ENCODE measurements around the gene POLN.

The POLN gene

DNA sequence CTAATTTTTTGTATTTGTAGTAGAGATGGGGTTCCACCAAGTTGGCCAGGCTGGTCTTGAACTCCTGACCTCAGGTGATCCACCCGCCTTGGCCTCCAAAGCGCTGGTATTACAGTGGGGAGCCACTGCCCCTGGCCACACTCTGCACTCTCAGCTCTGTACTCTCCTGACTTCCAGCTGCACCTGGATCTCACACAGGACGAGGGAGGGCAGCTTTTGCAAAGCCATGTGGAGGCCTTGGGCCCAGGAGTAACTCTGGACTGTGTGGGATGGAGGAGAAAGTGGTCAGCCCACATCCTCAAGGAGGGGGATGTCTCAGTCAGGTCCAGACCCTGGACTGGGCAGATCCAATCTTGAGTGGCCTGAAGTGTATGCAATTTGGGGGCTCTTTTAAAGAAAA lies 159.8 kb downstream of the POLN start:
- DNase-seq: no peak
- no peak for ATAC-seq

GRCh38 chr4:2081540-2081939 lies 160.4 kb downstream of the POLN start:
- ATAC-seq: no peak
- no peak for DNase-seq

DNA sequence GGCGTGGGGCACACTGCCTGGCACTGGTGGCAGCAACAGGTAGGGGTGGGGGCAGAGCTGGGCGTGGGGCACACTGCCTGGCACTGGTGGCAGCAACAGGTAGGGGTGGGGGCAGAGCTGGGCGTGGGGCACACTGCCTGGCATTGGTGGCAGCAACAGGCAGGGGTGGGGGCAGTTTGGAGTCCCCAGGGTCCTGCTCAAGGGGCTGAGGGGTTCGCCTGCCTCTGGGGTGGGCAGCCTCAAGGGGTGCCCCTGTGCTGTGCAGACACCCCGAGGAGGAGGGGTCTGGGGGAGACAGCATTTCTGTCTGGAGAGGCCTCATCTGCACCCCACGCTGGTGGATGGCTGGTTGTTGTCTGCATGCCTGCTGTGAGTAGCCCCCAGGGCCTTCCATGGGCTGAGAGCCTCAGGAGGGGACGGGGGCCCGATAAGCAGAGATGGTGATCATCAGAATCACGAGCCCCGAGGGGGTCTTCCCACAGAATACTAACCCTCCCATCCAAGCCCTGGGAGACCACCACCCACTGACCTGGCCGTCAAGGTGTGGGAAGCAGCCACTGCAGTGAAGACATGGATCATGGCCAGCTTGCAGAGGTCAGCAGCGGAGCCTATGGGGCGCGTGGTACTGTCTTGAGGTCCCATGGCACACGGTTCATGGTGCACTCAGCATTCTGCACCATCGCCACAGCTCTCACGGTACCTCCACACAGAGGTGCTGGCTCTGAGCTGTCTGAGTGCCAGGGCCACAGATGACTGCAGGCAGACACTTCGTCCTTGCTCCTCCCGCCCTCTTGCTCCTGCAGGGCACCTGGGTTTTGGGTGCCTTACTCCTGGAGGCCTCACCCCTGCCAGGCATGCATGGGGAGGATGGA lies 161.3 kb downstream of the POLN start:
- peak; percentile 26 for ATAC-seq

DNA sequence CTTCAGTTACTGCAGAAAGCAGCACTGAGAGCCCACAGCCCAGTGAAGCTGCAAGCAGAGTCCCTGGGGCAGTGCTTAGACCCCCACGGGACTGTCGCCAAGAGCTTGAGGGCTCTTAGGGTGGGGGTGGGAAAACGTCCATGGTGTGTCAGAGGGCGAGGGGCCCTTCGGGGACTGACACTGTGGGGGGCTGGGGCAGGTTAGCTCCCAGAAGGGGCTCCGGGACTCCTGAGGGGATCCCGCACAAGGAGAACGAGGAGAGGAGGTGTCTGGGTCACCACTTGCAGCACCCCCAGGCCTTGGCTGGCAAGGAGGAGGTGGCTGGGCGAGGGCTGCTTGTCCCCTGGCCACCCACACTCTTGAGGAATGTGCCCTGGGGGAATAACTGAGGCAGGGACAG lies 162.0 kb downstream of the POLN start:
- ATAC-seq: no peak
- no peak for DNase-seq

More for the DNA sequence above, 161.3 kb downstream of the POLN start:
- DNase-seq: no peak

DNA sequence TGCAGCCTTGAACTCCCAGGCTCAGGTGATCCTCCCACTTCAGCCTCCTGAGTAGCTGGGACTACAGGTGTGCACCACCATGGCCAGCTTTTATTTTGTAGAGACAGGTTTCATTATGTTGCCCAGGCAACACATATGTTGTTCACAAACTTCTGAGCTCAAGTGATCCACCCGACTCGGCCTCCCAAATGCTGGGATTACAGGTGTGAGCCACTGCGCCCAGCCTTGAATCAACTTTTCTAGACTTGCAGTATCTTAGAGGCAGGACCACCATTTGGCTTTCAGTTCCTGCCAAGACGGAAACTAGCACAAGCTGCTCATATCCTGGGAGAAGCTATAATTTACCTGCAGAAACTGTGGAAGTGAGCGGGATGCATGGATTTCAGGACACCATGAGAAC lies 162.9 kb downstream of the POLN start:
- no peak for ATAC-seq
- DNase-seq: no peak

DNA sequence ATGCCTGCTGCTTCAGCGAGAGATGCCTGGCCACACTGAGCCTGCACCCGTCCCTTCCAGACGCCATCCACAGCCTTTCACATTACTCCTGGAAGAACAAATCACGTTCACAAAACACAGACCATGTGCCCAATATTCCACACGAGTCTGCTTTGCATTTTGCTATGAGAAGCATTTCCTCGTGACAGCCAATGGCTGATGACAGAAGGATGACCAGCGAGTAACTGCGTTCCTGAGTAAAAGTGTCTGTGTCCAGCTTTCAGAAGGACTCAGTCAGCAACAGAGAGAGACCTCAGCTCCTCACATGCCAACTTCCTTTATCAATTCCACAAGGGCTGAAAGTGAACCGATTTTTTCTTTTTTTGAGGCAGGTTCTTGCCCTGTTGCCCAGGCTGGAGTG lies 163.3 kb downstream of the POLN start:
- ATAC-seq: no peak
- DNase-seq: no peak

DNA sequence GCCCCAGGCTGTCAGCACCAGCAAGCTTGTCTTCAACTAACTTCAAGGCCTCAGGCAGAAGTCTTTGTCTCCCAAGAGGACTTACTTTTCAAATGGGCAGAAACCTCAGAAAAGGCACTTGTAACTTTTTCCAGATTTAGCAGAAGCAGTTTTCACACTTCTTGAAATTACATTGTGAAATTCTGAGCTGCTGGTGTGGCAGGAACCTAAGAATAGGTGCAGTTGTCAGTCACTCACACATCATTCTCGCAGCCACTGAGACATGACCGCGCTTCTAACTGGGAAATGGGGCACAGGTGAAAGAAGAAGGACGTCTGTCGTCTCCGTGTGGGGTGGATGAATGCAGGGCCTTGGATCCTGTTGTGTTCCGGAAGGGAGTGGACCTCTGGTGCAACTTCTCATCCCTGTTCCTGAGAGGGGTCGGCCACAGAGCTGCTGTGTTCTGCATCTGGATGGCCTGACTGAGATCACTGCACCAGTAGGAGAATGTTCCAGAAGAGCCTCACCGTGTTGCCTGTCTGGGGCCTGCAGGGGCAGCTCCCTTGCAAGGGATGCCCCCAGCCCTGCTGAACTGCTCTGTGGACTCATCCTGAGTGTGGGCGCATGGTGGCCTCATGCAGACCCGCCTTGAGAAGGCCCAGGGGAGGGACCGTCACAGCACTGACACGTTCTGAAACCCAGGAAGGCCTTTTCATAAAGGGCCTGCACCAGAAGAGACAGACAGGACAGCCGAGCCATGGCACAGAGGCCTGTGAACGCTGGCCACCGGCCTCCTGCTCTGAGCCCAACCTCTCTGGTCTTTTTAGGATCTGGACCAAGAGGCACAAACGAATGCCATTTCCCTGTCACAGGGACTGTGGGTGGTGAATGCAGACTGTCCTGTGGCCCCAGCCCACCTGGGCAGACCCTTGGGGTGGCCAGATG lies 164.1 kb downstream of the POLN start:
- no peak for ATAC-seq
- no peak for DNase-seq

GRCh38 chr4:2076908-2077536 lies 164.9 kb downstream of the POLN start:
- ATAC-seq (no peak), DNase-seq (no peak)

DNA sequence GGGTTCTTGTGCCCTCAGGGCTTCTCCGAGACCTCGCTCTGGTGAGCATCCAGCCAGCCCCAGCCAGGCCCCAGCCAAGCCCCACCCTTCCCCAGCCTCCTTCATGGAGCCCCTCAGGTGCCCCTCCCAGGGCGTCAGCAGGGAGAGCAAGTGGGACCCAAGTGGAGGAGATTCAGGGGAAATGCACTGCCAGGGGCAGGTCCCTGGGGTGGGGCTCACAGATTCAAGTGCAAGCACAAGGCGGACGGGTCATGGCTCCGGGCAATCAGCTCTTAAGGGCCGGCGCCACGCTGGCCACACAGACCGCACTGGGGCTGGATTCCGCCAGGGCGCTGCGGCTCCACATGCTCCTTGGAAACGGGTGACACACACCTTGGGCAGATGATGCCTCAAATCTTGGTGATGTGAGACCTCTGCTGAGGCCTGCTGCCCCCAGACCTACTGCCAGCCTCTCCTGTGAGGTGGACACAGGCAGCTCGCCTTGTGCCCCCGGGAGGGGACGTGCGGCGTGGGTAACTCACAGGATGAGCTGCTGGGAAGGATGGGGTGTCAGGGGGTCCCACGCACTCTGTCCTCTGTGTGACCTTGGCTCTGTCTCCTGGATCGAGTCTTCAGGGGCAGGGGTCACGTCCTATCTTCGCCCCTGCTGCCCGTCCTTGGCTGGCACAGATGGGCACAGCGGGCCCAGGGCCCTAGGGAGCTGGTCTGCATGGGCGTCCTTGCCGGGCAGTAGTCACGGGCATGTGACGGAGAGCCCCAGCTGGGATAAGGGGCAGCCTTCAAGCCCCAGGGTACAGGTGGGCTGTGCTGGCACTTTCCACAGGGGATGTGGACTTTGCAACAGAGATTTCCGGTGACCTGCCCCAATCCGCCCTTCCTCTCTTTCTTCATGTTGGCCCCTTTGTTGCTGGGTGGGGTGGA lies 165.7 kb downstream of the POLN start:
- DNase-seq: no peak
- ATAC-seq: no peak

DNA sequence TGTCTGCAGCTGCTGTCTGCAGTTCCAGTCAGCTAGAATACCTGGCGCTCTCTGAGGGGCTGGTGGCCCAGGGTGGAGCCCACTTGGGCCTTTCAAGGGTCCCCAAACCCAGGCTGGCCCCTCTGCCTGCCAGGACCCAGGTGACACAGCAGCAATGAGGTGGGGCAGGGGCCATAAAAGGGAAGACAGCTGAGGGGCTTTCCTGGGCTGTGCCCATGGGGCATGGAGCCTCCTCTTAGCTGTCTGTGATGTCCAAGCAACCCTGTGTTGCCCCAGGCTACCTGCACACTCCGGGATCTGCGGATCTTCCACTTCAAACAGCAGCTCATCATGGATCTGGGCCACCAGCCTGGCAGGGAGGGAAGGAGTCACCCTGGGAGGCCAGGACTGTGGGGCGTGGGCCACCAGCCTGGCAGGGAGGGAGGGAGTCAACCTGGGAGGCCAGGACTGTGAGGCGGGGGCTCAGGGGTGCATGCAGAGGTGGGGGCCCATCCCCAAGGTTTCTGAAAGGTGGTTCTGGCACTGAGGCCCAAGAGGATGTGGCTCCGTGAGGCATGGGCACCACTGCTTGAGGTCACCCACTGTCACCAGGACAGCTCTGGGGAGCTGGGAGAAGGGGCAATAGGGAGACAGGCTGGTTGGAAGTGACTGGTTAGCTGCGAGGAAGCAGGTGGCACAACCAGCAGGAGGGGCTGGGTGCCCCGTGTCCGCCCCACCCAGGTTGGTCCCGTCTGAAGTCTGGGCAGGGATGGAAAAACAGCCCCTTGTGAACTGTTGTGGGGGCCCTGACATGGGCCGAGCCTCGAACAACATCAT lies 166.5 kb downstream of the POLN start:
- ATAC-seq (no peak), DNase-seq (no peak)

DNA sequence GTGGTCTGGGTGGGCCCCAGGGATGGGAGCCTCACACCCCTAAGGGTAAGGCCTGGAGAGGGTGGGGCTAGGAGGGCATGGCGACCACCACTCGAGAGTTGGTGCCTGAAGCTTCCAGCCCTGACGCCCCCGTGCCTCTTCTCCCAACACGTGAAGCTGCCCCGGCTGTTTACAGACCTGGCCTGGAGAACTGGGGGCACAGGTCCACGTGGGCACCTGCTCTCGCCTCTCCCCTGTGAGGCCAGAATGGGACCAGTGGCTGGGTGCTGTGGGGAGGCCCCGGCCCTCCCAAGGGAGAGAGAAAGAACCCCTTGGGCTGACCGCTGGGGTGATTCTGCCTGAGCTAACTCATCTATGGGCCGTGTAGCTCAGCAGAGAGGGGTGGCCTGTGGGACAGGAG lies 167.3 kb downstream of the POLN start:
- DNase-seq: no peak
- no peak for ATAC-seq

- ATAC-seq (no peak), DNase-seq (no peak)
Measured at GRCh38 chr4:2073808-2074481, 168.0 kb downstream of the POLN start.

DNA sequence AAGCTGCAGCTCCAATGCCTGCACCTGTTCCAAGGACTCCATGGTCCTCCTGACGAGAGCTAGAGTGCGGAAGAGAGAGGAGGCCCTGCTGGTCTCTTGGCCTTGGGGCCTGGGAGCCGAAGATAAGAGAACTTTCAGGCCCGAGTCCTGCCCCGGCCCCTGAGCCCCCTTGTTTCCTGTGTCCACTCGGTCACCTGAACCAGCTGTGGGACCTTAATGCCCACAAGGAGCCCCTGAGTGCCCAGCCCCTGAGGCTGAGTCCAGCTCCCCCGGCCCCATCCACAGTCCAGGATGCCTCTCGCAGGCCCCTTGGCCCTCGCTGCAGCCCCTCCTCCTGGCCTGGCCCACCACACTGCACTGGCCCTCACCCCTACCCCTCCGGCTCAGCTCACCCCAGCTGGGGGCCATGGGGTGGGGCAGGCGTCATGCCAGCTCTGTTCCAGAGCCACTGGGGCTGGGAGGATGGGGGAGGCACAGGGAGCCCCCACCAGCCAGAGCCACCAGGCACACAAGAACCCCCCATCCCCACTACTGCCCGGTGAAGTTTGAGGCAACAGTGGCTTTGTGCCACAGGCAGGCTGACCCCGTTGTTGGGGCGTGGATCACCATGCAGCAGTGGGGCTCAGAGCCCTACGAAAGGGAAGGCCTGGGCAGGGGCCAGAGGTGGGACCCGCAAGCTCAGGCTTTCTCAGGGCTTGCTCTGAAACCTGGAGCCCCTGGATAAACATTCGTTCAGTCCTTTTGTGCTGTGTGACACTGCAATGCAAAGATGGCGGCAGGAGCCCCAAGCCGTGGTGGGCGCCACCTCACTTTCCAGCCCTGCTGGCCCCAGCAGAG lies 168.7 kb downstream of the POLN start:
- ATAC-seq (no peak), DNase-seq (no peak)

GRCh38 chr4:2071912-2072867 lies 169.7 kb downstream of the POLN start:
- DNase-seq (no peak), ATAC-seq (no peak)

DNA sequence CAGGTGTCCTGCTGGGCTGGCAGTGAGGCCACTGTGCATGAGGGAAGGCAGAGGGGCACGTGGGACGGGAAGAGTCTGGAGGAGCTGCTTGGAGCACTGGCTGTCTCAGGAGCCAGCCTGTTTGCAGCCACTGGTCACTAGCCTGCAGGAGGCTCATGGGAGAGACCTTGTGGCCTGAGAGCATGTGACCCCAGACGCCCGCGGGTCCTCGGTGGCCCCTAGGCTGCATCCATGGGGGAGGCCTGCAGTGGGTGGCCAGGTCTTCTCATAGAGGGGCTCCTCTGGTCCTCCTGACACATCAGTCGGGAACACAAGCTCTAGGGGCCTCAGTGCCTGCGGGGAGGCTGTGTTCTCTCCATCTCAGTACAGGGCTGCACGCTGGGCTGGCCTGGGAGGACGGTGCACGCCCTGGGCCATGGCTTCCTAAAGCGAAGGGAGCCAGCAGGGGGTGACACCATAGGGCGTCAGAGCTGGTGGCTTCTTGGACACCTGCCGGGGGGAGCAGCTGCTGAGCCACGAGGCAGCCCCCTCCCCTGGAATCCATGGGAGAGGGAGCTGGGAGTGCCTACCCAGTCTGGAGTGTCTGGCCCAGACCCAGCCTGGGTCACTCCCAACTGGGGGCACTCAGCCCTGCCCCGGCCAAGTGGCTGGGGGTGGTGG lies 170.5 kb downstream of the POLN start:
- ATAC-seq (no peak), DNase-seq (no peak)

GRCh38 chr4:2070421-2071251 lies 171.3 kb downstream of the POLN start:
- no peak for ATAC-seq
- no peak for DNase-seq

DNA sequence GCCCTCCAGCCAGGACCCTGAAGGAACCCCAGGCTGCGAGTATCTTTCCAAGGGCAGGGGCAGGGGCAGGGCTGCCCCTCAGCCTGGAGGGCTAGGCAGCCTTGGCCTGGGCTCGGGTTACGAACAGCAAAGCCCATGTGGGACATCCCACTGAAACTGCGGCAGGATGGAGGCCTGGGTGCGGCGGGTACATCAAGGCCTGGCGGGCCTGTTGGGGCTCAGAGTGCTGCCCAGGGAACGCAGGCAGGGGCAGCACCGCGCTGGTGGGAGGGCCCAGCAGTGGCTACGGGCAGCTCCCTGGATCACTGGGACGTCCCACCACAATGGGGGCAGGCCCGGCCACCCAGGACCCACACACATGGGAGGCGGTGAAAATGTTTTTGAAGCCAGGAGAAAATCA lies 171.9 kb downstream of the POLN start:
- DNase-seq: no peak
- no peak for ATAC-seq
